ENCODE data around the gene NR1H4. TPM values are rescaled to one million over a fixed set of nuclear protein-coding genes. Genes with fewer than 3 reads are reported as not detected.

The NR1H4 gene
- total RNA-seq, 1 donor from 2014 or later: not detected

DNA sequence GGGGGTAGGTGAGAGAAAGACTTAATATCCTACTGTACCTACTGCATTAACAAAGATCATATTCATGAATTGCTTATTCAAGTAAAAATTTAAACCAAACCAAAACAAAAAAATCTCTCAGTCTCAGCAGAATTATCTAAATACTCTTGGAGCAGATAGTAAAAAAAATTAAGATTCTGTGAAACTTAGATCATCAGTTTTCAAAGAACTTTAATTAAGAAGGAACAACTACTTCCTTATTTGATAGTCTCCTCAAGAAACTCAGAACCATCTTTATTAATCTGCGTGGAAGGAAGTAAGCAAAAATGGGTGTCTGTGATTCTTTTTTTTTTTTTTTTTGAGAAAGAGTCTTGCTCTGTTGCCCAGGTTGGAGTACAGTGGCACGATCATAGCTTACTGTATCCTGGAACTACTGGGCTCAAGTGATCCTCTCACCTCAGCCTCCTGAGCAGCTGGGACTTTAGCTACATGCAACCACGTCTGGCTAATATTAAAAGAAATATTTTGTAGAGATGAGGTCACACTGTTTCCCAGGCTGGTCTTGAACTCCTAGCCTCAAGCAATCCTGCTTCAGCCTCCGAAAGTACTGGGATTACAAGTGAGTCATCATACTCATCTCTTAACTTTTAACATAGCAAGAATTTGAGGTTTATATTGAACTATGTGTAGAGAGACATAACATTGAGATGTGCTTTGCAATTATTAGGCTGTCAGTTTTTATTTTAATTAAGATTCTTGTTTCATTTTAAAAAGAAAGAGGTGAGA is 137.2 kb downstream of the NR1H4 start:
- Mint-ChIP-seq H3K27ac (ENCODE audit: unreplicated experiment) (no peak overlapping the region), H3K27me3 (ENCODE audit: low read depth, unreplicated experiment) (no peaks in the 10 kb centered on the region), H3K4me1 (ENCODE audit: low read depth, unreplicated experiment) (no peaks in the 10 kb centered on the region), H3K9me3 (ENCODE audit: unreplicated experiment) (no peaks in the 10 kb centered on the region), H3K4me3 (ENCODE audit: unreplicated experiment) (no peak overlapping the region), H3K36me3 (ENCODE audit: low read depth, unreplicated experiment) (peaks cover 3% of the 10 kb centered on the region)
- TF ChIP-seq, protein P1, sequence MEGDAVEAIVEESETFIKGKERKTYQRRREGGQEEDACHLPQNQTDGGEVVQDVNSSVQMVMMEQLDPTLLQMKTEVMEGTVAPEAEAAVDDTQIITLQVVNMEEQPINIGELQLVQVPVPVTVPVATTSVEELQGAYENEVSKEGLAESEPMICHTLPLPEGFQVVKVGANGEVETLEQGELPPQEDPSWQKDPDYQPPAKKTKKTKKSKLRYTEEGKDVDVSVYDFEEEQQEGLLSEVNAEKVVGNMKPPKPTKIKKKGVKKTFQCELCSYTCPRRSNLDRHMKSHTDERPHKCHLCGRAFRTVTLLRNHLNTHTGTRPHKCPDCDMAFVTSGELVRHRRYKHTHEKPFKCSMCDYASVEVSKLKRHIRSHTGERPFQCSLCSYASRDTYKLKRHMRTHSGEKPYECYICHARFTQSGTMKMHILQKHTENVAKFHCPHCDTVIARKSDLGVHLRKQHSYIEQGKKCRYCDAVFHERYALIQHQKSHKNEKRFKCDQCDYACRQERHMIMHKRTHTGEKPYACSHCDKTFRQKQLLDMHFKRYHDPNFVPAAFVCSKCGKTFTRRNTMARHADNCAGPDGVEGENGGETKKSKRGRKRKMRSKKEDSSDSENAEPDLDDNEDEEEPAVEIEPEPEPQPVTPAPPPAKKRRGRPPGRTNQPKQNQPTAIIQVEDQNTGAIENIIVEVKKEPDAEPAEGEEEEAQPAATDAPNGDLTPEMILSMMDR (IDR thresholded peaks at IDR 0.05; ENCODE audit: insufficient read depth, low read depth, low read length): no peak
- no peak for TF ChIP-seq EZH2 (IDR thresholded peaks at IDR 0.05; ENCODE audit: insufficient read depth, low read length)
- Histone ChIP-seq H3K36me3 (ENCODE audit: insufficient read depth, low read length) (peaks cover 2% of the 10 kb centered on the region), H3K27me3 (ENCODE audit: insufficient read depth, low read length) (no peaks in the 10 kb centered on the region), H3K79me2 (ENCODE audit: insufficient read depth, low read length) (no peaks in the 10 kb centered on the region), H3K4me3 (ENCODE audit: insufficient read depth, low read depth, low read length) (no peak overlapping the region), H3K27ac (ENCODE audit: low read depth, low read length) (no peak overlapping the region), H3K9me3 (ENCODE audit: insufficient read depth, low read depth, low read length) (no peaks in the 10 kb centered on the region), H3K4me1 (ENCODE audit: insufficient read depth, low read length) (no peaks in the 10 kb centered on the region), H2AFZ (ENCODE audit: low read depth, low read length) (no peak overlapping the region), H3K4me2 (ENCODE audit: low read length) (no peak overlapping the region), H3K9ac (ENCODE audit: low read length) (no peak overlapping the region), H4K20me1 (ENCODE audit: insufficient read depth, low read length) (no peaks in the 10 kb centered on the region)
- no peak for FAIRE-seq
- no peak for DNase-seq (ENCODE audit: low read depth)

DNA sequence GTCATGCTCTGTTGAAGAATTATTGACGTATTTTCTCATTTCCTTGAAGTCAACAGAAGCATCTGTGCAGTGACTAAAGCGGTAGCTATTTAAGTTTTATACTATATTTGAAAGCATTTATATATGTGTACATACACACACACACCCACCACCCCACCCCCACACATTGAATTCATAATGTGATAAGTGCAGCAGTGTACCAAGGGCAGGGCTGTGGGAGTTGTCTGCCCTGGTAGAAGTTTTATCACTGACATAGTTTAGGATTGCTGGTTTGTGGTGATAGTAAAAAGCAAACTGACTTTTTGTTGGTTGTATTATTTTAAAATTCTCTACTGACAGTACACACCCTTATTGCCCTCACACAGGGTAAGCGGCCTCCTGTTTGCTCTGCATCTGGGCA is 138.9 kb downstream of the NR1H4 start:
- FAIRE-seq: no peak
- TF ChIP-seq EZH2 (IDR thresholded peaks at IDR 0.05; ENCODE audit: insufficient read depth, low read length): no peak
- TF ChIP-seq, protein P1 (IDR thresholded peaks at IDR 0.05; ENCODE audit: insufficient read depth, low read depth, low read length): no peak

More for the DNA sequence above, 138.9 kb downstream of the NR1H4 start:
- H3K4me3 Mint-ChIP-seq (ENCODE audit: unreplicated experiment): no peak overlapping the region
- no peak overlapping the region for H3K27ac ChIP-seq (ENCODE audit: low read depth, low read length)
- H3K36me3 Mint-ChIP-seq (ENCODE audit: low read depth, unreplicated experiment): peaks cover 3% of the 10 kb centered on the region
- no peaks in the 10 kb centered on the region for H3K9me3 Mint-ChIP-seq (ENCODE audit: unreplicated experiment)
- no peaks in the 10 kb centered on the region for H3K4me1 ChIP-seq (ENCODE audit: insufficient read depth, low read length)
- no peaks in the 10 kb centered on the region for H3K4me1 Mint-ChIP-seq (ENCODE audit: low read depth, unreplicated experiment)
- H3K27me3 ChIP-seq (ENCODE audit: insufficient read depth, low read length): no peaks in the 10 kb centered on the region
- H3K79me2 ChIP-seq (ENCODE audit: insufficient read depth, low read length): no peaks in the 10 kb centered on the region
- no peak overlapping the region for H3K9ac ChIP-seq (ENCODE audit: low read length)
- no peaks in the 10 kb centered on the region for H3K27me3 Mint-ChIP-seq (ENCODE audit: low read depth, unreplicated experiment)
- no peaks in the 10 kb centered on the region for H4K20me1 ChIP-seq (ENCODE audit: insufficient read depth, low read length)
- DNase-seq (ENCODE audit: low read depth): no peak
- no peak overlapping the region for H3K27ac Mint-ChIP-seq (ENCODE audit: unreplicated experiment)
- H3K36me3 ChIP-seq (ENCODE audit: insufficient read depth, low read length): peaks cover 2% of the 10 kb centered on the region
- no peaks in the 10 kb centered on the region for H3K9me3 ChIP-seq (ENCODE audit: insufficient read depth, low read depth, low read length)
- H3K4me3 ChIP-seq (ENCODE audit: insufficient read depth, low read depth, low read length): no peak overlapping the region
- H3K4me2 ChIP-seq (ENCODE audit: low read length): no peak overlapping the region
- H2AFZ ChIP-seq (ENCODE audit: low read depth, low read length): no peak overlapping the region

Other genes starting within 250 kb of the NR1H4 start
- 1.3 and 1.7 TPM in 2 replicates for gene DEPDC4, start 206.8 kb upstream of the NR1H4 start, total RNA-seq
- 56.2 and 68.7 TPM in 2 replicates for gene SCYL2, start 206.7 kb upstream of the NR1H4 start, total RNA-seq
- not detected in 2 replicates for gene SLC17A8, start 116.8 kb upstream of the NR1H4 start, total RNA-seq
- gene GAS2L3, start 99.8 kb downstream of the NR1H4 start, total RNA-seq: 3.4 and 5.2 TPM in 2 replicates

Data from astrocyte (in vitro differentiated cells and primary cell).